GM19452 (cell line): ENCODE data around the gene NPAS3.

ENCODE experiments used
- ATAC-seq: cut with Tn5 transposase; IDR thresholded peaks from one replicate; pipeline ENCODE4 v1.9.1; 2021; ENCODE audit not compliant: unreplicated experiment

The NPAS3 gene

DNA sequence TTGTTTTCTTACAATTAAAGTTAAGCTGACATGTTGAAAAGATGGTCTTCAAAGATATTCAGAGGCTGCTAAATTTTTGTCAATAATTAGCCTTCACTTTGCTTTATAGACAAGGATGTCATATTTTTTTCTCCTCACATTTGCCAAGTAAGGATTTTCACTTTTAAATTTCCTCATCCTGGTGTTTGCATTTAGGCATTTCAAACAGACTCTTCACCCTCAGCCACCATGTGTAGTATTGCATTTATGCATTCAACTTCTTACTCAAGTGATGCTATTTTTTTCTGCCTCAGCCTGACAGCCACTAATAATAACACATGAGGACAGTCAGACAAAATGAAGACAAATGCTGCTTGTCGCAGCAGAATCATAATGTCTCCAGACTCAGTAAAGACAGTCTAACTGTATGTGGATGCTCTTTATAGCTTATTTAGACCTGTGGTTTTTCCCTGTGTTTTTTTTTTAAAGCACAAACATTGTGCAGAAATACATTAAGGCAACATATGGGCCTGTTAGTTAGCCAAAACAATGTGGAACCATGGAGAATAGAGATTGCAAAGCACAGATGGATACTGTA, 481.5 kb downstream of the NPAS3 start:
- ATAC-seq: no peak

- no peak for ATAC-seq
These were observed 491.8 kb downstream of the NPAS3 start for GRCh38 chr14:33430414-33431035.

GRCh38 chr14:33432407-33433023, 493.8 kb downstream of the NPAS3 start:
- ATAC-seq: no peak

DNA sequence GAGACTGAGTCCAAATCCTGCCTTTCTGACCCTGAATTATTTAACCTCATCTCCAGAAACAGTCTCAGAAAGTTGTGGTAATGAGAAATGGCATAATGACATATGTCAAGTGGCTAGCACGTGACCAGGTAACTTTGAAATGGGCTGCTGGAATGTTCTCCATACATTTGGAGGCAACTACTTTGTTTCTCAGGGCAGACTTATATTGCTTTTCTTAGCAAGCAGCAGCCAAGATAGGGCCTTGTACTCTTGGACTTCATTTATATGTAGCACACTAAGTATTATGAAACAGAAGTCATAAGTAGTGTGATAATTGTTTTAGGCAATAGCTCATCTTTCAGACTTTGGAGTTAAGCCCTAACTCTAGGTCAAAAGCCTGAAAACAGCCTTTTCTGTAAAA, 494.7 kb downstream of the NPAS3 start:
- no peak for ATAC-seq

GRCh38 chr14:33435911-33436689, 497.4 kb downstream of the NPAS3 start:
- ATAC-seq: no peak

- no peak for ATAC-seq
These were observed 503.0 kb downstream of the NPAS3 start for GRCh38 chr14:33441633-33442032.

DNA sequence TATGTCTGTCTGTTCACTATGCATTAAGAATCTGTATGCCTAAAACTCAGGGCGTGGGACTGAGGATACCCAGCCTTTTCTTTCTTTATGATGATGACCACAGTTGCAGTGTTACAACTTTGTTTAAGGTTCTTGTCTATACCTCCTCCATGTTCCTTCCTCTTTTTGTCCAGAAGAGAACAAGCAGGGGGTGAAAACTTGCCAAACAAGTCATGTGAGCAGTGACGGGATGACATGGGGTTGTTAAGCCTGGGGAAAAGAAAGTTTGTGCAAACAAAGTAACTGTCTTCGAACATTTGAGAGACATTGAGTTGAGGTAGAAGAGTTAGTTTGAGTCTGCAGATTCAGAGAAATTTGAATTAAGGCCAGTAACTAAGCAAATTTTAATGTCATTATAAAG, 505.5 kb downstream of the NPAS3 start:
- ATAC-seq: no peak

DNA sequence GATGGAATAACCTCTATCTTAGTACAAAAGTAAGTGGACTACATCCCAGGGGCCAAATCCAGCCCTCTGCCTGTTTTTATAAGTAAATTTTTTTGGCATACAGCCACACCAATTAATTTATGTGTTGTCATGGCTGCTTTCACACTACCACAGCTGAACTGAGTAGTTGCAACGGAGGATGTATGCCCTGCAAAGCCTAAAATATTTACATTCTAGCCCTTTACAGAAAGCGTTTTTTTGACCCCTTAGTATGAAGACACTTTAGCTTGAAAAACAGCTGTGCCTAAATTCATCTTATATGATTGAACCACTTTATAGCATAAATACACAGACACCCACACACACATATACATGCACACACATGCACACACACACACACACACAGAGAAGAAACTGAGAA, 510.6 kb downstream of the NPAS3 start:
- ATAC-seq: no peak

DNA sequence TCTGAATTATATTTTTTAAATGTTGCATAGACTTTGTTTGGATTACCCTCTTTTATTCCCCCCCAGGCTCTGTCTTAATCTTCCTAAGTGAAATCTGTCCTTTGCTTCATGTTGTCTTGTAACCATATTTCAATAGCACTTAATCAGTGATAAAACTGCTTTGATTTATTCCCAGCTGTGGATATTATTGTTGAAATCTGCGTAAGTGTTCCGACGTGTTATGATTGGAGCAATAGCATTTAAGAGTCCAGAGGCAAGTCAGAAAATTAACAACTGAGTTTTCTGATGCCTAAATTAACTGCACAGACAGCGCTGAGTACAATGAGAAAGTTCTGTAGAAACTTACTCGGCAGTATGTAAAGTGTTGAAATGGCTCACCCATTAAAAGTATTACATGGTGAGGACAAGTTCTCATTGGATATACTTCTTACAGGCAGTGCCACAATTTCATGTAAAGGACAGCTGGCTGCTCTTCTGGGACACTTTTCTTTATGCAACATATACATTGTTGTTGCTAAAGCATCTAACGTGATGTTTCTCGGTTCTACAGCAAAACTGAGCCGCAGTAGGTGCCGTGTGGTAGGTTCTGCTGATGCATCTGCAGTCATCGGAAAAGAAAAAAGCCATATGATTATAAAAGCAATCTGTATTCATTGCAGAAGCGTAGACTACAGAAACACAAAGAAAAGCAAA, 511.2 kb downstream of the NPAS3 start:
- ATAC-seq: no peak

GRCh38 chr14:33450416-33450815, 511.7 kb downstream of the NPAS3 start:
- ATAC-seq: no peak

- ATAC-seq: no peak
These were observed 512.5 kb downstream of the NPAS3 start for GRCh38 chr14:33451211-33451610.

- ATAC-seq: no peak
These were observed 514.3 kb downstream of the NPAS3 start for GRCh38 chr14:33452995-33453394.

GRCh38 chr14:33454022-33454595, 515.4 kb downstream of the NPAS3 start:
- no peak for ATAC-seq

DNA sequence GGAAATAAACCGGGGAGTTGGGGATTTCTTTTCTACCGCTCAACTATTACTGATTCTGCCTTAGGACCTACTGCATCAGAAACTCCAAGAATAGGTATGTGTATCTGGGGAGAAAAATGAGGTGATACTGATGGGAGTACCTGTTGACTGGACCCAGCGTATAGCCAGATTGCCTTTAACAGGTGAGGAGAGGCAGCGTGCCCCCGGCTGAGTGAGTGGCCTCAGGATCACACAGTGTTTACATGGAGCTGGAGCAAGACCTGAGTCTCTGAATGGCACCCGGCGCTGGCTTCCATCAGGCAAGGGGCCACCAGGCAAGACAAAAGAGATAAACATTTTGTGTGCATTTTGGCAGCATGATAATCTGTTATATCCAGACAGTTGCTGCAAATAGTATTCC, 516.0 kb downstream of the NPAS3 start:
- ATAC-seq: no peak

GRCh38 chr14:33455654-33456345, 517.1 kb downstream of the NPAS3 start:
- ATAC-seq: no peak

DNA sequence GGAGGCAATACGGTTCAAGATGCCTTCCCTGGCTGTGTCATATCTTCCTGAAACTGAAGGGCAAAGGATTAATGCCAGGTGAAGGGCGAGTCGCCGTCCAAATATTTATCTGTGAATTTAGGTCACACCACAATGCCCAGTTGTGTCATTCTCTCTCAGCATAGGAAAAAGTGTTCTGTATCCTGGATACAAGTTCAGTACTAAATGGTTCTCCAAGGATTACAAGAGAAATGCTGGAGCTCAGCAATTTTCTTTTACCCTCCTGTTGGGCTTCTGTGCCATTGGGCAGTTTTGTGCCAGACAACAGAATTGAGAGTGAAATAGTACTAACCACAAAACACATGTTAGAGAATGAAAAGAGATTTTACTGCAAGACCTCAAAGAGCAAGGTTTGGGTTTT, 518.3 kb downstream of the NPAS3 start:
- no peak for ATAC-seq

GRCh38 chr14:33457617-33458016, 518.9 kb downstream of the NPAS3 start:
- no peak for ATAC-seq

DNA sequence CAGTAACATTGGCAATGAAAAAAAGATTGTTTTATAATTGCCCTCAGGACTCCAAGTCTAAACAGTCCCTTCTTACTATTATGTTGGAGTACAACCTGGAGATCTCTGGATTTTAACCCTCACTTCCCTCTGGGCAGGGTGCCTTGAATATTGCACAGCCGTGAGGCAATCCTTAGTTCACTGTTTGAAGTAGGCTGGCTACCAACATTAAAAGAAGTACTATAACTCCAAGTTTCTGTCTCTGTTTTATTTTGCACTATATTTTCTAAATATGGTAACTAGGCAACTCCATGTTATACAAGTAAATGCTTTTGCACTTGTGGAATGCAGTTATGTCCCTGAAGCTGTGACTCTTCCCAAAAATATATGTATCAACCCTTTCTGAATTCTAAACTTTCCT, 521.5 kb downstream of the NPAS3 start:
- no peak for ATAC-seq

DNA sequence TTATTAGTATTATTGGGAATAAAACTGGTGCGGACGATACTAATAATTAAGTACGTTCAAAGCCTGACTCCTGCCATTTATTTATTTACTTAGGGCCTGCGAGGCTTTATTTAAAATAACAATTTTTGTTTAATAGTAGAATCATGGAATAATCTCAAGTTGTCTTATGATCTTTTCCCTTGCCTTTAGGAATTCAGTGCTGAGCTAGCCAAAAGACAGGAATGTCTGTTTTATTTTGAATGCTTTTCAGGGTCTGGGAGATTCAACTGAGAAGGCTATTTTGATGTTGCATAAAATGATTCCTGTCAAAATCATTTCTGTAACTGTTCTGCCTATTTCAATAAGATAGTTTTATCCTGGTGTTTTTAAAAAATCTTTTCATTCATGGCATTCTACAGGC, 522.4 kb downstream of the NPAS3 start:
- no peak for ATAC-seq

- ATAC-seq: no peak
These were observed 525.1 kb downstream of the NPAS3 start for GRCh38 chr14:33463731-33464130.
